ENCODE measurements around the gene ZC3H13. TPM values are rescaled to one million over a fixed set of nuclear protein-coding genes. Genes with fewer than 3 reads are reported as not detected.
A peak's percentile ranks its signal among the peaks of the same experiment; 100 is the strongest.

Gene ZC3H13
- total RNA-seq, 2 experiments from 2014 or later, result 27.2 to 43.9 TPM

- peak overlapping the region; percentile 91 for H3K27ac ChIP-seq (ENCODE audit: low read depth, low read length, poor library complexity, severe bottlenecking)
- peaks cover 29% of the 10 kb centered on the region for H3K4me1 ChIP-seq (ENCODE audit: insufficient read depth, low read length, poor library complexity, severe bottlenecking)
- H3K79me2 ChIP-seq (ENCODE audit: insufficient read depth, low read depth, low read length), result peaks cover 51% of the 10 kb centered on the region
- intact Hi-C loops (cut with micrococcal nuclease; ENCODE audit: unreplicated experiment), result loop anchor here (1.0 kb wide), 1 partner anchor 130 kb away; the partner anchor contains the start of gene LCP1
- peak overlapping the region; percentile 93 for H3K4me3 ChIP-seq (ENCODE audit: low read depth, low read length, poor library complexity, severe bottlenecking)
- peak overlapping the region; percentile 91 for H2AFZ ChIP-seq (ENCODE audit: low read length)
- ChIA-PET POLR2A (interaction anchor here (0.5 to 1.0 kb wide), 7 partner anchors 15 to 334 kb away, joined by 3 to 7 read pairs (median 3); no protein-coding TSS in a partner anchor), CTCF (ENCODE audit: unreplicated experiment) (interaction anchor here (0.6 kb wide), 2 partner anchors 490 to 631 kb away, joined by 3 to 6 read pairs; no protein-coding TSS in a partner anchor)
- H3K4me2 ChIP-seq (ENCODE audit: low read length), result peak overlapping the region; percentile 90
- no peak for DNase-seq (ENCODE audit: low spot score)
- TF ChIP-seq, protein P1, sequence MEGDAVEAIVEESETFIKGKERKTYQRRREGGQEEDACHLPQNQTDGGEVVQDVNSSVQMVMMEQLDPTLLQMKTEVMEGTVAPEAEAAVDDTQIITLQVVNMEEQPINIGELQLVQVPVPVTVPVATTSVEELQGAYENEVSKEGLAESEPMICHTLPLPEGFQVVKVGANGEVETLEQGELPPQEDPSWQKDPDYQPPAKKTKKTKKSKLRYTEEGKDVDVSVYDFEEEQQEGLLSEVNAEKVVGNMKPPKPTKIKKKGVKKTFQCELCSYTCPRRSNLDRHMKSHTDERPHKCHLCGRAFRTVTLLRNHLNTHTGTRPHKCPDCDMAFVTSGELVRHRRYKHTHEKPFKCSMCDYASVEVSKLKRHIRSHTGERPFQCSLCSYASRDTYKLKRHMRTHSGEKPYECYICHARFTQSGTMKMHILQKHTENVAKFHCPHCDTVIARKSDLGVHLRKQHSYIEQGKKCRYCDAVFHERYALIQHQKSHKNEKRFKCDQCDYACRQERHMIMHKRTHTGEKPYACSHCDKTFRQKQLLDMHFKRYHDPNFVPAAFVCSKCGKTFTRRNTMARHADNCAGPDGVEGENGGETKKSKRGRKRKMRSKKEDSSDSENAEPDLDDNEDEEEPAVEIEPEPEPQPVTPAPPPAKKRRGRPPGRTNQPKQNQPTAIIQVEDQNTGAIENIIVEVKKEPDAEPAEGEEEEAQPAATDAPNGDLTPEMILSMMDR (conservative IDR thresholded peaks at IDR 0.05; ENCODE audit: low read length), result no peak
- no peak for TF ChIP-seq EZH2phosphoT487 (IDR thresholded peaks at IDR 0.05; ENCODE audit: borderline replicate concordance, low read depth, low read length)
- no peaks in the 10 kb centered on the region for H3K9me3 ChIP-seq (ENCODE audit: low read length)
- H4K20me1 ChIP-seq (ENCODE audit: insufficient read depth, low read length), result peaks cover 22% of the 10 kb centered on the region
- H3K9me2 ChIP-seq (ENCODE audit: insufficient read depth, low read length), result no peaks in the 10 kb centered on the region
- BruUV-seq (replicated peaks), result no TSS peak
- no peaks in the 10 kb centered on the region for H3K36me3 ChIP-seq (ENCODE audit: insufficient read depth, low read length)
Observed at GRCh38 chr13:46051968-46052318, 603 bp downstream of the ZC3H13 start.

DNA sequence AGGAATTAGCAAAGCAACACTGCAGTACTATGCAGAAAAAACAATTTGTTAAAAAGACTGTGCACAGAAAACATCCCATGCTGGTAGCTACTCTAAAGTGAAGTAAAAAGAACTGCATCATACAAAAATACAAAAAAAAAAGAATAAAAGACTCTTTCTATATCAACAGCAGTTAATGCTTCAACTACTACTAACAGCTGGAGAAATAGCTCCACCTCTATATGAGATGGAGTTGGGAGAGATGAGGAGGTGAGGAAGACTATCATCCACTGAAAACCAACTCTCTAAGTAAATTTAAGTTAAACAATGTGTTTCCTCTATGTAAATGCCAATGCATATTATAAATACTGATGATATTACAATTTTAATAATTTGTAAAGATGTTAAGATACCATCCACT, 1.8 kb downstream of the ZC3H13 start:
- Histone ChIP-seq H3K79me2 (ENCODE audit: insufficient read depth, low read depth, low read length) (peaks cover 60% of the 10 kb centered on the region), H3K9me2 (ENCODE audit: insufficient read depth, low read length) (no peaks in the 10 kb centered on the region), H2AFZ (ENCODE audit: low read length) (no peak overlapping the region), H3K9me3 (ENCODE audit: low read length) (no peaks in the 10 kb centered on the region), H3K4me1 (ENCODE audit: insufficient read depth, low read length, poor library complexity, severe bottlenecking) (peaks cover 29% of the 10 kb centered on the region), H3K4me3 (ENCODE audit: low read depth, low read length, poor library complexity, severe bottlenecking) (peak overlapping the region; percentile 93), H3K36me3 (ENCODE audit: insufficient read depth, low read length) (no peaks in the 10 kb centered on the region), H3K27ac (ENCODE audit: low read depth, low read length, poor library complexity, severe bottlenecking) (no peak overlapping the region), H3K4me2 (ENCODE audit: low read length) (peak overlapping the region; percentile 90), H4K20me1 (ENCODE audit: insufficient read depth, low read length) (peaks cover 24% of the 10 kb centered on the region)
- TF ChIP-seq, protein P1 (conservative IDR thresholded peaks at IDR 0.05; ENCODE audit: low read length), result no peak
- TF ChIP-seq EZH2phosphoT487 (IDR thresholded peaks at IDR 0.05; ENCODE audit: borderline replicate concordance, low read depth, low read length), result no peak
- ChIA-PET CTCF (ENCODE audit: unreplicated experiment) (no interaction called here), POLR2A (interaction anchor here (0.7 to 1.4 kb wide), 5 partner anchors 9 to 57 kb away, joined by 3 to 4 read pairs (median 3); no protein-coding TSS in a partner anchor)
- BruUV-seq (replicated peaks), result no TSS peak
- intact Hi-C loops (cut with micrococcal nuclease; ENCODE audit: unreplicated experiment), result no loop called here
- no peak for DNase-seq (ENCODE audit: low spot score)

GRCh38 chr13:46045424-46045823, 7.1 kb downstream of the ZC3H13 start:
- no TSS peak for BruUV-seq (replicated peaks)
- TF ChIP-seq EZH2phosphoT487 (IDR thresholded peaks at IDR 0.05; ENCODE audit: borderline replicate concordance, low read depth, low read length), result no peak
- TF ChIP-seq, protein P1 (conservative IDR thresholded peaks at IDR 0.05; ENCODE audit: low read length), result no peak
- Histone ChIP-seq H2AFZ (ENCODE audit: low read length) (no peak overlapping the region), H3K9me3 (ENCODE audit: low read length) (no peaks in the 10 kb centered on the region), H3K4me2 (ENCODE audit: low read length) (no peak overlapping the region), H3K36me3 (ENCODE audit: insufficient read depth, low read length) (peaks cover 30% of the 10 kb centered on the region), H3K27ac (ENCODE audit: low read depth, low read length, poor library complexity, severe bottlenecking) (no peak overlapping the region), H3K4me3 (ENCODE audit: low read depth, low read length, poor library complexity, severe bottlenecking) (no peak overlapping the region), H3K9me2 (ENCODE audit: insufficient read depth, low read length) (no peaks in the 10 kb centered on the region), H4K20me1 (ENCODE audit: insufficient read depth, low read length) (peaks cover 10% of the 10 kb centered on the region), H3K4me1 (ENCODE audit: insufficient read depth, low read length, poor library complexity, severe bottlenecking) (peaks cover 11% of the 10 kb centered on the region), H3K79me2 (ENCODE audit: insufficient read depth, low read depth, low read length) (peaks cover 79% of the 10 kb centered on the region)
- POLR2A ChIA-PET, result interaction anchor here (0.7 kb wide), 1 partner anchor 12 kb away, joined by 3 read pairs; no protein-coding TSS in a partner anchor
- DNase-seq (ENCODE audit: low spot score), result no peak
- intact Hi-C loops (cut with micrococcal nuclease; ENCODE audit: unreplicated experiment), result no loop called here
- CTCF ChIA-PET (ENCODE audit: unreplicated experiment), result no interaction called here

Measured in OCI-LY7 (cell line).